Neural cell (in vitro differentiated cells): ENCODE data around the gene WDR26. TPM values are rescaled to one million over a fixed set of nuclear protein-coding genes. Genes with fewer than 3 reads are reported as not detected.

Experiments
- H2AFZ ChIP-seq: fragments of 200-600, 300-800 bp; sonication (generic), shearing (Covaris generic); 2 replicates; pipeline ENCODE4 v1.6.0; 2014; ENCODE audit warnings: low read depth, mild to moderate bottlenecking, antibody characterized with exemption, low read length, moderate library complexity
- H3F3A ChIP-seq: fragments of 200-600 bp; shearing (Covaris generic); 2 replicates; pipeline ENCODE4 v1.6.1; 2016; ENCODE audit warnings: mild to moderate bottlenecking, moderate library complexity, mixed read lengths, antibody characterized with exemption, low read length; ENCODE audit not compliant: insufficient read depth, poor library complexity, severe bottlenecking
- H3K27ac ChIP-seq: fragments of 200-600, 300-800 bp; sonication (generic), shearing (Covaris generic); 2 replicates; pipeline ENCODE4 v1.5.1; 2014; ENCODE audit warnings: mild to moderate bottlenecking, low read length, moderate library complexity
- H3K27me3 ChIP-seq: fragments of 300-800, 200-600 bp; sonication (generic), shearing (Covaris generic); 2 replicates; pipeline ENCODE4 v1.6.0; 2014; ENCODE audit warnings: mild to moderate bottlenecking, low read depth, low read length, moderate library complexity; ENCODE audit not compliant: insufficient read depth
- H3K36me3 ChIP-seq: fragments of 300-800, 200-600 bp; sonication (generic), shearing (Covaris generic); 2 replicates; pipeline ENCODE4 v1.5.1; 2014; ENCODE audit warnings: mild to moderate bottlenecking, antibody characterized with exemption, low read length, moderate library complexity; ENCODE audit not compliant: insufficient read depth
- H3K4me2 ChIP-seq: fragments of 300-800, 200-600 bp; sonication (generic), shearing (Covaris generic); 2 replicates; pipeline ENCODE4 v1.6.0; 2014; ENCODE audit warnings: mild to moderate bottlenecking, low read length
- H3K4me3 ChIP-seq: fragments of 300-800, 200-600 bp; sonication (generic), shearing (Covaris generic); 2 replicates; pipeline ENCODE4 v1.5.1; 2014; ENCODE audit warnings: mild to moderate bottlenecking, low read length, moderate library complexity
- H3K79me2 ChIP-seq: fragments of 200-600 bp; shearing (Covaris generic); replicated peaks from 2 replicates; pipeline ENCODE4 v1.6.0; 2014; ENCODE audit warnings: mild to moderate bottlenecking, low read length, moderate library complexity; ENCODE audit not compliant: insufficient read depth
- H3K9ac ChIP-seq: fragments of 300-800, 200-600 bp; sonication (generic), shearing (Covaris generic); 2 replicates; pipeline ENCODE4 v1.6.1; 2016; ENCODE audit warnings: mild to moderate bottlenecking, low read length, mixed read lengths
- H3K9me2 ChIP-seq: fragments of 200-600 bp; shearing (Covaris generic); 2 replicates; pipeline ENCODE4 v1.6.1; 2016; ENCODE audit warnings: mild to moderate bottlenecking, low read length, mixed read lengths; ENCODE audit not compliant: insufficient read depth
- H3K9me3 ChIP-seq: fragments of 200-600, 300-800 bp; sonication (generic), shearing (Covaris generic); 2 replicates; pipeline ENCODE4 v1.6.1; 2016; ENCODE audit warnings: mild to moderate bottlenecking, mixed run types, low read length, moderate library complexity, mixed read lengths
- H4K20me1 ChIP-seq: fragments of 200-600 bp; shearing (Covaris generic); 2 replicates; pipeline ENCODE4 v1.6.1; 2016; ENCODE audit warnings: mild to moderate bottlenecking, mixed run types; ENCODE audit not compliant: insufficient read depth
- EP300 ChIP-seq: fragments of 450-650 bp; conservative IDR thresholded peaks from 2 replicates; pipeline ENCODE4 v1.6.1; 2014; ENCODE audit warnings: antibody characterized with exemption, mild to moderate bottlenecking, moderate library complexity; ENCODE audit not compliant: poor library complexity, severe bottlenecking
- EZH2 ChIP-seq: fragments of 200-600, 300-800 bp; shearing (Covaris generic), sonication (generic); IDR thresholded peaks from 2 replicates; pipeline ENCODE4 v1.6.1; 2014; ENCODE audit warnings: antibody characterized with exemption, low read length, borderline replicate concordance, mild to moderate bottlenecking; ENCODE audit not compliant: insufficient read depth, poor library complexity, severe bottlenecking
- MXI1 ChIP-seq: fragments of 450-650 bp; conservative IDR thresholded peaks from 2 replicates; pipeline ENCODE4 v1.6.1; 2014; ENCODE audit warnings: antibody characterized with exemption, mild to moderate bottlenecking; ENCODE audit not compliant: poor library complexity, severe bottlenecking
- POLR2AphosphoS5 ChIP-seq: IDR thresholded peaks from 2 replicates; pipeline ENCODE4 v1.6.1; 2012
- RAD21 ChIP-seq: fragments of 450-650 bp; conservative IDR thresholded peaks from 2 replicates; pipeline ENCODE4 v1.6.1; 2014; ENCODE audit warnings: antibody characterized with exemption, mild to moderate bottlenecking, moderate library complexity
- SMC3 ChIP-seq: fragments of 450-650 bp; conservative IDR thresholded peaks from 2 replicates; pipeline ENCODE4 v1.6.1; 2014; ENCODE audit warnings: antibody characterized with exemption, mild to moderate bottlenecking, moderate library complexity; ENCODE audit not compliant: poor library complexity
- TAF1 ChIP-seq: IDR thresholded peaks from 2 replicates; pipeline ENCODE4 v1.6.1; 2012; ENCODE audit warnings: low read depth
- polyA plus RNA-seq: library from polyadenylated mRNA; depleted of rRNA; stranded (reverse); fragments of >200 nt; gene quantifications from 2 replicates; pipeline ENCODE4 v1.2.3, GENCODE V29; 2014
- TF ChIP-seq, protein P1 (sequence below): fragments of 450-650 bp; IDR thresholded peaks from 2 replicates; pipeline ENCODE4 v1.5.1; 2014; ENCODE audit warnings: antibody characterized with exemption, mild to moderate bottlenecking, moderate library complexity; ENCODE audit not compliant: poor library complexity, severe bottlenecking
- TF ChIP-seq, protein P2 (sequence below): IDR thresholded peaks from 2 replicates; pipeline ENCODE4 v1.6.1; 2012; ENCODE audit warnings: borderline replicate concordance

WDR26 gene
- polyA plus RNA-seq, 1 donor from 2014 or later, result 89.6 TPM

DNA sequence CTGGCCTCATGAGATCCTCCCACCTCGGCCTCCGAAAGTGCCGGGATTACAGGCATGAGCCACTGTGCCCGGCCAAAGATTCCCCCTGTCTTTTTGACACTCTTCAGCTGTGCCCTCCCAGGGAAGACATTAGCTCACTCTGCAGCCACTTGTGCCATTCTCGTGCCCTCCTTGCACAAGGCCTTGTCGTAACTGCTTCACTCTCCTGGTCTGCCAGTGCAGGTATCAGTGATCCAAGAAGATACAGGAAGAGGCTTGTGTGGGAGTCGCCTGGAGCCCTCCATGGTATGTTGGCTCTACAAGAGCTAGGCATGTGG is 22.0 kb upstream of the WDR26 start:
- H3F3A ChIP-seq, result no peaks in the 10 kb centered on the region
- no peaks in the 10 kb centered on the region for H3K36me3 ChIP-seq
- H3K27ac ChIP-seq, result no peak overlapping the region
- H3K9me3 ChIP-seq, result no peaks in the 10 kb centered on the region
- H3K9ac ChIP-seq, result no peak overlapping the region
- H3K9me2 ChIP-seq, result no peaks in the 10 kb centered on the region
- H3K4me3 ChIP-seq, result no peak overlapping the region
- no peak for TF ChIP-seq SMC3
- TF ChIP-seq POLR2AphosphoS5, result no peak
- TF ChIP-seq TAF1, result no peak
- TF ChIP-seq, protein P1, sequence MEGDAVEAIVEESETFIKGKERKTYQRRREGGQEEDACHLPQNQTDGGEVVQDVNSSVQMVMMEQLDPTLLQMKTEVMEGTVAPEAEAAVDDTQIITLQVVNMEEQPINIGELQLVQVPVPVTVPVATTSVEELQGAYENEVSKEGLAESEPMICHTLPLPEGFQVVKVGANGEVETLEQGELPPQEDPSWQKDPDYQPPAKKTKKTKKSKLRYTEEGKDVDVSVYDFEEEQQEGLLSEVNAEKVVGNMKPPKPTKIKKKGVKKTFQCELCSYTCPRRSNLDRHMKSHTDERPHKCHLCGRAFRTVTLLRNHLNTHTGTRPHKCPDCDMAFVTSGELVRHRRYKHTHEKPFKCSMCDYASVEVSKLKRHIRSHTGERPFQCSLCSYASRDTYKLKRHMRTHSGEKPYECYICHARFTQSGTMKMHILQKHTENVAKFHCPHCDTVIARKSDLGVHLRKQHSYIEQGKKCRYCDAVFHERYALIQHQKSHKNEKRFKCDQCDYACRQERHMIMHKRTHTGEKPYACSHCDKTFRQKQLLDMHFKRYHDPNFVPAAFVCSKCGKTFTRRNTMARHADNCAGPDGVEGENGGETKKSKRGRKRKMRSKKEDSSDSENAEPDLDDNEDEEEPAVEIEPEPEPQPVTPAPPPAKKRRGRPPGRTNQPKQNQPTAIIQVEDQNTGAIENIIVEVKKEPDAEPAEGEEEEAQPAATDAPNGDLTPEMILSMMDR, result no peak
- TF ChIP-seq RAD21, result no peak
- no peak for TF ChIP-seq EZH2
- TF ChIP-seq, protein P2, sequence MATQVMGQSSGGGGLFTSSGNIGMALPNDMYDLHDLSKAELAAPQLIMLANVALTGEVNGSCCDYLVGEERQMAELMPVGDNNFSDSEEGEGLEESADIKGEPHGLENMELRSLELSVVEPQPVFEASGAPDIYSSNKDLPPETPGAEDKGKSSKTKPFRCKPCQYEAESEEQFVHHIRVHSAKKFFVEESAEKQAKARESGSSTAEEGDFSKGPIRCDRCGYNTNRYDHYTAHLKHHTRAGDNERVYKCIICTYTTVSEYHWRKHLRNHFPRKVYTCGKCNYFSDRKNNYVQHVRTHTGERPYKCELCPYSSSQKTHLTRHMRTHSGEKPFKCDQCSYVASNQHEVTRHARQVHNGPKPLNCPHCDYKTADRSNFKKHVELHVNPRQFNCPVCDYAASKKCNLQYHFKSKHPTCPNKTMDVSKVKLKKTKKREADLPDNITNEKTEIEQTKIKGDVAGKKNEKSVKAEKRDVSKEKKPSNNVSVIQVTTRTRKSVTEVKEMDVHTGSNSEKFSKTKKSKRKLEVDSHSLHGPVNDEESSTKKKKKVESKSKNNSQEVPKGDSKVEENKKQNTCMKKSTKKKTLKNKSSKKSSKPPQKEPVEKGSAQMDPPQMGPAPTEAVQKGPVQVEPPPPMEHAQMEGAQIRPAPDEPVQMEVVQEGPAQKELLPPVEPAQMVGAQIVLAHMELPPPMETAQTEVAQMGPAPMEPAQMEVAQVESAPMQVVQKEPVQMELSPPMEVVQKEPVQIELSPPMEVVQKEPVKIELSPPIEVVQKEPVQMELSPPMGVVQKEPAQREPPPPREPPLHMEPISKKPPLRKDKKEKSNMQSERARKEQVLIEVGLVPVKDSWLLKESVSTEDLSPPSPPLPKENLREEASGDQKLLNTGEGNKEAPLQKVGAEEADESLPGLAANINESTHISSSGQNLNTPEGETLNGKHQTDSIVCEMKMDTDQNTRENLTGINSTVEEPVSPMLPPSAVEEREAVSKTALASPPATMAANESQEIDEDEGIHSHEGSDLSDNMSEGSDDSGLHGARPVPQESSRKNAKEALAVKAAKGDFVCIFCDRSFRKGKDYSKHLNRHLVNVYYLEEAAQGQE, result no peak
- no peak for TF ChIP-seq EP300
- no peak for TF ChIP-seq MXI1
- H4K20me1 ChIP-seq, result no peaks in the 10 kb centered on the region
- no peaks in the 10 kb centered on the region for H3K27me3 ChIP-seq
- H3K79me2 ChIP-seq, result no peaks in the 10 kb centered on the region
- no peak overlapping the region for H2AFZ ChIP-seq
- H3K4me2 ChIP-seq, result no peak overlapping the region

DNA sequence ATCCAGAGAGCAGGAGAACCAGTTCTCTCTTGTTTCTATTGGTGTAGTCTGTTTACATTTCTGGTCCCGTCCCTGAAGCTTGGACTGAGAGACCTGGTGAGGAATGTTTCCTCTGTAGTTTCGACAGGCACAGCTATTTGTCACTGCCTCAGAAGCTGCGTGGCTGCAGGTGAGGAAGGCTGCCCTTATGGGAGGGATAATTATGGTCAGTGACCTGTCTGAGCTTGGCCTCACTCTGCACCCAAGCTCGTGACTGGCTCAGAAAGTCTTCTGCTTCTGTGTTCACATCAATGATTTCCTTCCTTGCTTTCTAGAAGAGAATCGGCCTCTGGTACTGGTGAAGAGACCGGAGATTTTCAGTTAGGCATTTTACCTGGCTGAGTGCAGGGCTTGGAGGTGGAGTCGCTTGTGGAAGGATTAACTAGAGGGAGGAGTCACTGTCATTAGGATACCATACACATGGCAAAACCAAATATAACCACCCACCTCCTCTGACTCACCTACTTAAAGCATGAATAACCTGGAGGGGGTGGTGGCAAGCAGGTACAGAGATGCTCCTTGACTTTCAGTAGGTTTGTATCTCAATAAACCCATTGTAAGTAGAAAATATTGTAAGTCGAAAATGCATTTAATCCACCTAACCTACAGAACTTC is 19.9 kb upstream of the WDR26 start:
- no peak overlapping the region for H3K27ac ChIP-seq

More for the DNA sequence above, 19.9 kb upstream of the WDR26 start:
- Histone ChIP-seq H3K4me2 (no peak overlapping the region), H3K9ac (no peak overlapping the region), H3F3A (no peaks in the 10 kb centered on the region), H3K79me2 (no peaks in the 10 kb centered on the region), H3K4me3 (no peak overlapping the region), H3K36me3 (no peaks in the 10 kb centered on the region), H3K9me3 (no peaks in the 10 kb centered on the region), H3K27me3 (no peaks in the 10 kb centered on the region), H3K9me2 (no peaks in the 10 kb centered on the region), H2AFZ (no peak overlapping the region), H4K20me1 (no peaks in the 10 kb centered on the region)
- no peak for TF ChIP-seq TAF1
- TF ChIP-seq POLR2AphosphoS5, result no peak
- no peak for TF ChIP-seq SMC3
- TF ChIP-seq, protein P2, result no peak
- TF ChIP-seq, protein P1, result no peak
- no peak for TF ChIP-seq MXI1
- no peak for TF ChIP-seq RAD21
- no peak for TF ChIP-seq EP300
- TF ChIP-seq EZH2, result no peak
